Suprapubic skin (tissue), 4 donors: Measurements from ENCODE around the gene CXCR6.

ENCODE experiments used
- EP300 ChIP-seq: sonication (generic); formaldehyde crosslinking; IDR thresholded peaks from one replicate; pipeline ENCODE4 v1.6.1; 2017; ENCODE audit warnings: antibody characterized with exemption
- POLR2A ChIP-seq, 2 donors: fragments of 450-650 bp; IDR thresholded peaks; one replicate each; pipeline ENCODE4 v1.6.1; 2017; ENCODE audit warnings: antibody characterized with exemption in 2 of 2, mild to moderate bottlenecking in 2 of 2, moderate library complexity in 2 of 2
- POLR2AphosphoS5 ChIP-seq, 3 donors: sonication (generic); formaldehyde crosslinking; IDR thresholded peaks; one replicate each; pipeline ENCODE4 v1.6.1; 2017; ENCODE audit warnings: antibody characterized with exemption in 3 of 3
- TF ChIP-seq, protein P1 (sequence below), 2 donors: fragments of 200-600 bp in 1 of 2; fragments of 450-650 bp in 1 of 2; sonication (generic) in 1 of 2; IDR thresholded peaks; one replicate each; pipeline ENCODE4 v1.5.1; 2016 to 2019; ENCODE audit warnings: antibody characterized with exemption in 2 of 2, mild to moderate bottlenecking in 1 of 2, moderate library complexity in 1 of 2

- TF ChIP-seq, protein P1, sequence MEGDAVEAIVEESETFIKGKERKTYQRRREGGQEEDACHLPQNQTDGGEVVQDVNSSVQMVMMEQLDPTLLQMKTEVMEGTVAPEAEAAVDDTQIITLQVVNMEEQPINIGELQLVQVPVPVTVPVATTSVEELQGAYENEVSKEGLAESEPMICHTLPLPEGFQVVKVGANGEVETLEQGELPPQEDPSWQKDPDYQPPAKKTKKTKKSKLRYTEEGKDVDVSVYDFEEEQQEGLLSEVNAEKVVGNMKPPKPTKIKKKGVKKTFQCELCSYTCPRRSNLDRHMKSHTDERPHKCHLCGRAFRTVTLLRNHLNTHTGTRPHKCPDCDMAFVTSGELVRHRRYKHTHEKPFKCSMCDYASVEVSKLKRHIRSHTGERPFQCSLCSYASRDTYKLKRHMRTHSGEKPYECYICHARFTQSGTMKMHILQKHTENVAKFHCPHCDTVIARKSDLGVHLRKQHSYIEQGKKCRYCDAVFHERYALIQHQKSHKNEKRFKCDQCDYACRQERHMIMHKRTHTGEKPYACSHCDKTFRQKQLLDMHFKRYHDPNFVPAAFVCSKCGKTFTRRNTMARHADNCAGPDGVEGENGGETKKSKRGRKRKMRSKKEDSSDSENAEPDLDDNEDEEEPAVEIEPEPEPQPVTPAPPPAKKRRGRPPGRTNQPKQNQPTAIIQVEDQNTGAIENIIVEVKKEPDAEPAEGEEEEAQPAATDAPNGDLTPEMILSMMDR (IDR thresholded peaks at IDR 0.05), result no peak
- TF ChIP-seq POLR2A (IDR thresholded peaks at IDR 0.05) (no peak), EP300 (no peak), POLR2AphosphoS5 (IDR thresholded peaks at IDR 0.05) (no peak)
These were observed 9.2 kb downstream of the CXCR6 start for GRCh38 chr3:45952456-45952855.
